HG03196 (cell line): ENCODE results near the gene SLC52A1.
A peak's percentile ranks its signal among the peaks of the same experiment; 100 is the strongest.

ENCODE experiments used
- ATAC-seq: cut with Tn5 transposase; IDR thresholded peaks from one replicate; pipeline ENCODE4 v1.9.1; 2021; ENCODE audit not compliant: unreplicated experiment

The SLC52A1 gene

GRCh38 chr17:4994081-4994595 is 41.1 kb downstream of the SLC52A1 start:
- no peak for ATAC-seq

- ATAC-seq, result no peak
These were observed 47.3 kb downstream of the SLC52A1 start for GRCh38 chr17:4987767-4988567.

- ATAC-seq, result peak; percentile 57
These were observed 48.1 kb downstream of the SLC52A1 start, which contains the start of gene CAMTA2 for GRCh38 chr17:4986951-4987766. CAMTA2 (minus strand) TSS chr17:4987675; CDS start chr17:4986222, 1,453 bp downstream.

DNA sequence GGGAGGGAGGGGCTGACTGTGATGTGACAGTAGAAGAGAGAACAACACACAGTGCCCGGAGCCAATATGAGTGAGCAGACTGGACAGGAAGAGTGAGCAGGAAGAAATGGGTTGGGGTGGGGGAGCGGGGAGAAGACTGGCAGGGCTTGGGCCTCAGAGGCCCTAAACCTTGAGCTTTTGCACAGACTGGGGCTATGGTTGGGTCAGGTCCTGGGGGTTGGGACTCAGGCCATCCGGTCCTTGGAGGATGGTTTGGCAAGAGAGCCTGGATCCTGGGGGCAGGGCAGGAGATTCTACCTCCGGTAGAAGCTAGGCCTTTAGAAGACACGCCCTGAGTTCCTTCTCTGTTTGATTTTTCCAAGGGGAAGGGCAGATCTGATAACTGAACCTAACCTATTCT is 48.8 kb downstream of the SLC52A1 start:
- no peak for ATAC-seq
